GM18951 (cell line): ENCODE results near the gene MSANTD7.

ENCODE experiments used
- POLR2A ChIP-seq: IDR thresholded peaks from 4 replicates; pipeline ENCODE4 v1.6.1; 2011; ENCODE audit warnings: mild to moderate bottlenecking; ENCODE audit not compliant: insufficient read length, insufficient read depth; ENCODE audit errors: extremely low read depth
- in situ Hi-C: fragments of 300-500 bp; cut with MboI; formaldehyde crosslinking; loops from one replicate; pipeline ENCODE4 v1.12.0; 2022; ENCODE audit warnings: low sequenced_read_pairs, mixed read lengths, inconsistent platforms; ENCODE audit not compliant: unreplicated experiment

The MSANTD7 gene

DNA sequence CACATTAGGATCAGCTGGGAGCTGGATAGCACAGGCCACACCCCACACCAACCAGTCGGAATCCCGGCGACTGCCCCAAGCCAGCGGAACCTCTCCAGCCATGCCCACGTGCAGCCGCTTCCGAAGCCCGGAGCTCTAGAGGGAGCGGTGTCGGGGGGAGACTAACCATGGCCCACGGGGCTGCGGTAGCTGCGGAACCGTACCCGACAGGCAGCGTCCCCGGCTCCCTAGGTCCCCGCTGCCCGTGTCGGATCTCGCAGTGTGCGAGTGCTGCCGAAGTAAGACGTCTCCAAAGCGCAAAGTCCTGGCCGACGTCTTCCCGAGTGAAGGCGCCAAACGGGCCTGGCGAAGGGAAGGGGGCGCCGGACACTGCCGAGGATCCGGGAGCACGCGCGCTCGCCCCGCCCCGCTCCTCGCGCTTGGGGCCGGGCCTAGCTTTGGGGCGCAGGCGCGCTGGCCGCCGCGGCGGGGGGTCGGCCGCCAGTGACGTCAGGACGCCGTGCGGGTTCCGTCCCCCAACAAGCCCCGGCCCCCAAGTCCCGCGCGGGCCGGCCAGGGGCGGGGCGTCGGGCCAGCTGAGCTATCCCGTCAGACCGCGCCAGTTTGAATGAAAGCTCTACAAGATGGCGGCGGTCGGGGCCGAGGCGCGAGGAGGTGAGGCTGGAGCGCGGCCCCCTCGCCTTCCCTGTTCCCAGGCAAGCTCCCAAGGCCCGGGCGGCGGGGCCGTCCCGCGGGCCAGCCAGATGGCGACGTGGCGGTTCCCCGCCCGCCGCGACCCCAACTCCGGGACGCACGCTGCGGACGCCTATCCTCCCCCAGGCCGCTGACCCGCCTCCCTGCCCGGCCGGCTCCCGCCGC is 40.4 kb downstream of the MSANTD7 start, which contains the start of gene SUV39H2:
Gene SUV39H2, plus strand, starts transcription at position 601 of the 858 bp plus-strand sequence. Its CDS starts 23 bp downstream, at position 624.
- in situ Hi-C loops, result no loop called here
- peak; percentile 84 for TF ChIP-seq POLR2A

DNA sequence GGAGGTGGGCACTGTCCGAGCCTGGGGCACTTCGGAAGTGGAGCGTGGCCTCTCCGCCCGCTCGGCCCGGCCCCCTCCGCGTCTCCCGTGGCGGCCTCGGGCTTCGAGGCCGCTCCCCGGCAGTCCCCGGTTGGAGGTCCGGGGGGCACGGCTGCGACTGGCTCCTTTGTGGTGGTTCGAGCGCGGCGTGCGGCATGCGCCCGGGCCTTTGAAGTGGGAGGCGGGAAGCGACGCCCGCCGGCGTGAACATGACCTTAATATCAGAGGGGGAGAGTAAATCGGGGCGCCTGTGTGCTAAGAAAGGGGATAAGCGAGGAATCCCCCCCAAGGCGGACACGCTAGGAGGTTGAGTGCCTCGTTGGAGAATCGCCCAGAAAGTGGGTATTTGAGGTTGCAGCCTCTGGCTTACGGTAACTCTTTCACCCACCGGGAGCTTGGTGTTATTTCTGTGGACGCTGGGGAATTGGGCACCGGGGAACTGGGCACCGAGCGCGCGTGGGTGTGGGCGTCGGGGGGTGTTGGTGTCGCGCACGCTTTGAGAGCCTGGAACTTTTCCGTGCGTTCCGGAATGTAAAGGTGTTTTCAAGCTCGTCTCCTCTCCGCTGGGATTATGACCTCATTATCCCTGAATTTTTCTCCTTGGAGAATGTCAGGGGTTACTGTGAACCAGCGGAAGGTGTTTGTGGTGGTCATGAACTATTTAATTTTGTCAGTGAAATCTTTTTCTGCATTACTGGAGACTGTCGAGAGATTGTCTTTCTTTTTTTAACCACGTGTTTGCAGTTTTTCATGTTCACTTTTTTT is 41.2 kb downstream of the MSANTD7 start:
- no peak for TF ChIP-seq POLR2A
- in situ Hi-C loops, result no loop called here

DNA sequence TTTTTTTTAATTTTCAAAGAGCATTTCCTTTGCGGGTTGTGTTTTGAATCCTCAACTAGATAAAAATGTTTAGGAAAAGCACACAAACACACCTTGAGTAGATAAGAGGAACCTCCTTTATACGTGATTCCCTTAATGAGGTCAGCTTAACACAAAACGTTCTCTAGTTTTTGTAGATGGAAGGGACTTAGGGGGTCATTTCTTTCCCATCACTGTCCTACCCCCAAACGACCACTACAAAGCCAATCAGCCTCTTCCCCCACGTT is 41.8 kb downstream of the MSANTD7 start:
- in situ Hi-C loops, result no loop called here
- TF ChIP-seq POLR2A, result no peak

DNA sequence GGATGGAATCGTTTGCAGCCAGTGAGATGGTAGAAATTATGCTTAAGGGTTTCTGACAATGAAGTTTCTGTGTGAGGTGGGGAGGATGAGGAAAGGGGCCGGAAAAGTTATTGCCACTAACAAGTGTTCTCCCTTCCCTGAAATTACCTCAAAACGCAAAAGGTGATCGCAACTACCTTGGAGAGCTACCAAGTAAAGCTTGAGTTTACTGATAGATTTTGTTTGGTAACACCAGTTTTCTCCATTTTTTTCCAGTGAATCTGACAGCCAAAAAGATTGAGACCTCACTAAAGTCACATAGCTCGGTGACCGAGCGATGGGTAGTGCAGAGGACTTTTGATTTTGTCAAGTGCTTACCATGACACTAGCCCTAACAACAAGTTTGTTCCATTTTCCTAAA is 42.1 kb downstream of the MSANTD7 start:
- in situ Hi-C loops, result no loop called here
- TF ChIP-seq POLR2A, result no peak

DNA sequence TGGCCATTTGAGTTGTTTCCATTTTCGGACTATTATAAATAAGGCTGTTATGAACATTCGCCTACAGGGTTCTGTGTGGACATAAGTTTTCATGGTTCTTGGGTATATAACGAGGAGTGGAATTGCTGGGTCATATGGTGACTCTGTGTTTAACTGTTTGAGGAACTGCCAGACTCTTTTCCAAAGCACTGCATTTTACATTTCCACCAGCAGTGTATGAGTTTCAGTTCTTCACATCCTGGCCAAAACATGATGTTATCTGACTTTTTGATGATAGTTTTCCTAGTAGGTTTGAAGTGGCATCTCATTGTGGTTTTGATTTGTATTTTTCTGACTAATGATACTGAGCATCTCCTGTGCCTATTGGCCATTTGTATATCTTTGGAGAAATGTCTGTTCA is 46.0 kb downstream of the MSANTD7 start:
- in situ Hi-C loops, result no loop called here
- no peak for TF ChIP-seq POLR2A
